Astrocyte of the cerebellum (primary cell): Measurements from ENCODE around the gene AGXT.

Experiments used
- DNase-seq: peaks from one replicate; pipeline ENCODE4 v3.0.0-alpha.2; 2011; ENCODE audit warnings: low read depth
- H3K4me3 ChIP-seq: 2 replicates; pipeline ENCODE4 v1.5.1; 2011; ENCODE audit warnings: mild to moderate bottlenecking, low read depth, low read length, moderate library complexity
- CTCF ChIP-seq: IDR thresholded peaks from 2 replicates; pipeline ENCODE4 v1.5.1; 2012; ENCODE audit warnings: low read length, low read depth, moderate library complexity, mild to moderate bottlenecking; ENCODE audit errors: missing control alignments
- in situ Hi-C: cut with HindIII; loops from 2 replicates; pipeline ENCODE4 v1.10.0; 2017; ENCODE audit warnings: low sequenced_read_pairs

AGXT gene

GRCh38 chr2:240877460-240878340 is 9.1 kb downstream of the AGXT start:
- in situ Hi-C loops = no loop called here
- DNase-seq = no peak
- TF ChIP-seq CTCF = no peak
- no peak overlapping the region for H3K4me3 ChIP-seq

GRCh38 chr2:240878341-240878936 is 9.8 kb downstream of the AGXT start:
- in situ Hi-C loops = no loop called here
- no peak for DNase-seq
- no peak for TF ChIP-seq CTCF
- no peak overlapping the region for H3K4me3 ChIP-seq

GRCh38 chr2:240879105-240879504 is 10.5 kb downstream of the AGXT start:
- no peak for DNase-seq
- in situ Hi-C loops = no loop called here
- H3K4me3 ChIP-seq = no peak overlapping the region
- TF ChIP-seq CTCF = no peak

GRCh38 chr2:240881913-240882312 is 13.3 kb downstream of the AGXT start:
- DNase-seq = no peak
- in situ Hi-C loops = no loop called here
- no peak for TF ChIP-seq CTCF
- no peak overlapping the region for H3K4me3 ChIP-seq

- TF ChIP-seq CTCF = no peak
- H3K4me3 ChIP-seq = no peak overlapping the region
- DNase-seq = no peak
- in situ Hi-C loops = no loop called here
Observed at GRCh38 chr2:240884221-240884620, 15.6 kb downstream of the AGXT start.

GRCh38 chr2:240884745-240885144 is 16.1 kb downstream of the AGXT start:
- DNase-seq = no peak
- no peak for TF ChIP-seq CTCF
- in situ Hi-C loops = no loop called here
- H3K4me3 ChIP-seq = no peak overlapping the region
